Measurements from ENCODE around the gene EYA4. TPM values are rescaled to one million over a fixed set of nuclear protein-coding genes. Genes with fewer than 3 reads are reported as not detected.

Gene EYA4
- total RNA-seq, 1 experiment from 2014 or later: 0.24 TPM

DNA sequence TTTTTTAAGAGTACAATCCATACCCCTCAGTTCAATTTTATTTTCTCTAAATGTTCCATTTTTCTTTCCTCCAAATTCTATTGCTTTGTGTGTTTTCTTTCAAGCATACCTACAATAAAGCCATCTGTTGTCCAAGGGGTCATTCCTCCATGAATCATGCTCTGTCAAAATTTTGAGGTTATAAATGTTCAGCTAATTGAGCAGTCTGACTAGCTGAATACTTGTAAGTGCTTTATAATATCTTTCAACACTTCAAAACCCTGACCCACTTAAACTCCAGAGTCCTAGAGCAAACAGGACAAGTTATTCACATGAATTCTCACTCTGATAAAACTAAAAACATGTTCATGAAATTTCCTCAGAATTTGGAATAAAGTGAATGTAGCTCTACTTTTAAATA, 33.4 kb upstream of the EYA4 start:
- Mint-ChIP-seq H3K27ac (no peak overlapping the region), H3K27me3 (ENCODE audit: low read depth) (no peaks in the 10 kb centered on the region), H3K4me1 (no peaks in the 10 kb centered on the region), H3K9me3 (peaks cover 10% of the 10 kb centered on the region), H3K4me3 (no peak overlapping the region), H3K36me3 (peaks cover 6% of the 10 kb centered on the region)
- ATAC-seq: no peak
- TF ChIP-seq, protein P1, sequence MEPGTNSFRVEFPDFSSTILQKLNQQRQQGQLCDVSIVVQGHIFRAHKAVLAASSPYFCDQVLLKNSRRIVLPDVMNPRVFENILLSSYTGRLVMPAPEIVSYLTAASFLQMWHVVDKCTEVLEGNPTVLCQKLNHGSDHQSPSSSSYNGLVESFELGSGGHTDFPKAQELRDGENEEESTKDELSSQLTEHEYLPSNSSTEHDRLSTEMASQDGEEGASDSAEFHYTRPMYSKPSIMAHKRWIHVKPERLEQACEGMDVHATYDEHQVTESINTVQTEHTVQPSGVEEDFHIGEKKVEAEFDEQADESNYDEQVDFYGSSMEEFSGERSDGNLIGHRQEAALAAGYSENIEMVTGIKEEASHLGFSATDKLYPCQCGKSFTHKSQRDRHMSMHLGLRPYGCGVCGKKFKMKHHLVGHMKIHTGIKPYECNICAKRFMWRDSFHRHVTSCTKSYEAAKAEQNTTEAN (CRISPR knock-in tag; IDR thresholded peaks at IDR 0.05): no peak
- no peak for TF ChIP-seq JUN (CRISPR knock-in tag; IDR thresholded peaks at IDR 0.05)
- TF ChIP-seq IRF2 (CRISPR knock-in tag; IDR thresholded peaks at IDR 0.05; ENCODE audit: borderline replicate concordance, low read depth): no peak
- TF ChIP-seq, protein P2, sequence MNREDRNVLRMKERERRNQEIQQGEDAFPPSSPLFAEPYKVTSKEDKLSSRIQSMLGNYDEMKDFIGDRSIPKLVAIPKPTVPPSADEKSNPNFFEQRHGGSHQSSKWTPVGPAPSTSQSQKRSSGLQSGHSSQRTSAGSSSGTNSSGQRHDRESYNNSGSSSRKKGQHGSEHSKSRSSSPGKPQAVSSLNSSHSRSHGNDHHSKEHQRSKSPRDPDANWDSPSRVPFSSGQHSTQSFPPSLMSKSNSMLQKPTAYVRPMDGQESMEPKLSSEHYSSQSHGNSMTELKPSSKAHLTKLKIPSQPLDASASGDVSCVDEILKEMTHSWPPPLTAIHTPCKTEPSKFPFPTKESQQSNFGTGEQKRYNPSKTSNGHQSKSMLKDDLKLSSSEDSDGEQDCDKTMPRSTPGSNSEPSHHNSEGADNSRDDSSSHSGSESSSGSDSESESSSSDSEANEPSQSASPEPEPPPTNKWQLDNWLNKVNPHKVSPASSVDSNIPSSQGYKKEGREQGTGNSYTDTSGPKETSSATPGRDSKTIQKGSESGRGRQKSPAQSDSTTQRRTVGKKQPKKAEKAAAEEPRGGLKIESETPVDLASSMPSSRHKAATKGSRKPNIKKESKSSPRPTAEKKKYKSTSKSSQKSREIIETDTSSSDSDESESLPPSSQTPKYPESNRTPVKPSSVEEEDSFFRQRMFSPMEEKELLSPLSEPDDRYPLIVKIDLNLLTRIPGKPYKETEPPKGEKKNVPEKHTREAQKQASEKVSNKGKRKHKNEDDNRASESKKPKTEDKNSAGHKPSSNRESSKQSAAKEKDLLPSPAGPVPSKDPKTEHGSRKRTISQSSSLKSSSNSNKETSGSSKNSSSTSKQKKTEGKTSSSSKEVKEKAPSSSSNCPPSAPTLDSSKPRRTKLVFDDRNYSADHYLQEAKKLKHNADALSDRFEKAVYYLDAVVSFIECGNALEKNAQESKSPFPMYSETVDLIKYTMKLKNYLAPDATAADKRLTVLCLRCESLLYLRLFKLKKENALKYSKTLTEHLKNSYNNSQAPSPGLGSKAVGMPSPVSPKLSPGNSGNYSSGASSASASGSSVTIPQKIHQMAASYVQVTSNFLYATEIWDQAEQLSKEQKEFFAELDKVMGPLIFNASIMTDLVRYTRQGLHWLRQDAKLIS (CRISPR knock-in tag; IDR thresholded peaks at IDR 0.05; ENCODE audit: borderline replicate concordance): no peak
- no peak for TF ChIP-seq ATF1 (CRISPR knock-in tag; IDR thresholded peaks at IDR 0.05)
- TF ChIP-seq, protein P3, sequence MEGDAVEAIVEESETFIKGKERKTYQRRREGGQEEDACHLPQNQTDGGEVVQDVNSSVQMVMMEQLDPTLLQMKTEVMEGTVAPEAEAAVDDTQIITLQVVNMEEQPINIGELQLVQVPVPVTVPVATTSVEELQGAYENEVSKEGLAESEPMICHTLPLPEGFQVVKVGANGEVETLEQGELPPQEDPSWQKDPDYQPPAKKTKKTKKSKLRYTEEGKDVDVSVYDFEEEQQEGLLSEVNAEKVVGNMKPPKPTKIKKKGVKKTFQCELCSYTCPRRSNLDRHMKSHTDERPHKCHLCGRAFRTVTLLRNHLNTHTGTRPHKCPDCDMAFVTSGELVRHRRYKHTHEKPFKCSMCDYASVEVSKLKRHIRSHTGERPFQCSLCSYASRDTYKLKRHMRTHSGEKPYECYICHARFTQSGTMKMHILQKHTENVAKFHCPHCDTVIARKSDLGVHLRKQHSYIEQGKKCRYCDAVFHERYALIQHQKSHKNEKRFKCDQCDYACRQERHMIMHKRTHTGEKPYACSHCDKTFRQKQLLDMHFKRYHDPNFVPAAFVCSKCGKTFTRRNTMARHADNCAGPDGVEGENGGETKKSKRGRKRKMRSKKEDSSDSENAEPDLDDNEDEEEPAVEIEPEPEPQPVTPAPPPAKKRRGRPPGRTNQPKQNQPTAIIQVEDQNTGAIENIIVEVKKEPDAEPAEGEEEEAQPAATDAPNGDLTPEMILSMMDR (IDR thresholded peaks at IDR 0.05): no peak
- TF ChIP-seq OVOL2 (CRISPR knock-in tag; IDR thresholded peaks at IDR 0.05; ENCODE audit: borderline replicate concordance): no peak
- TF ChIP-seq JAZF1 (CRISPR knock-in tag; IDR thresholded peaks at IDR 0.05): no peak
- no peak for TF ChIP-seq TEAD1 (CRISPR knock-in tag; IDR thresholded peaks at IDR 0.05)
- no peak for TF ChIP-seq MYBL2 (CRISPR knock-in tag; IDR thresholded peaks at IDR 0.05)
- no peak for TF ChIP-seq KAT7 (CRISPR knock-in tag; IDR thresholded peaks at IDR 0.05; ENCODE audit: borderline replicate concordance)
- no peak for TF ChIP-seq HMGA2 (CRISPR knock-in tag; IDR thresholded peaks at IDR 0.05)
- no peak for TF ChIP-seq E2F5 (CRISPR knock-in tag; IDR thresholded peaks at IDR 0.05)
- no peak for TF ChIP-seq E2F1 (CRISPR knock-in tag; IDR thresholded peaks at IDR 0.05)
- no peak for TF ChIP-seq CREM (CRISPR knock-in tag; IDR thresholded peaks at IDR 0.05)
- TF ChIP-seq CBFB (CRISPR knock-in tag; IDR thresholded peaks at IDR 0.05; ENCODE audit: low read depth): no peak
- no peak for TF ChIP-seq STAT6 (CRISPR knock-in tag; conservative IDR thresholded peaks at IDR 0.05; ENCODE audit: low read depth)
- DNase-seq (ENCODE audit: low spot score): no peak
- ChIA-PET CTCF (interaction anchor here (1.3 kb wide), 1 partner anchor 16 kb away, joined by 8 read pairs; no protein-coding TSS in a partner anchor), POLR2A (no interaction called here)
